Neural cell (in vitro differentiated cells): ENCODE results near the gene ENPP7.

Source experiments
- EP300 ChIP-seq: fragments of 450-650 bp; conservative IDR thresholded peaks from 2 replicates; pipeline ENCODE4 v1.6.1; 2014; ENCODE audit warnings: antibody characterized with exemption, mild to moderate bottlenecking, moderate library complexity; ENCODE audit not compliant: poor library complexity, severe bottlenecking
- POLR2AphosphoS5 ChIP-seq: IDR thresholded peaks from 2 replicates; pipeline ENCODE4 v1.6.1; 2012
- RAD21 ChIP-seq: fragments of 450-650 bp; conservative IDR thresholded peaks from 2 replicates; pipeline ENCODE4 v1.6.1; 2014; ENCODE audit warnings: antibody characterized with exemption, mild to moderate bottlenecking, moderate library complexity

GRCh38 chr17:79730437-79730768, 340 bp upstream of the ENPP7 start:
- no peak for TF ChIP-seq RAD21
- no peak for TF ChIP-seq POLR2AphosphoS5
- no peak for TF ChIP-seq EP300
